ENCODE results near the gene ARL16. TPM values are rescaled to one million over a fixed set of nuclear protein-coding genes. Genes with fewer than 3 reads are reported as not detected.
A peak's percentile ranks its signal among the peaks of the same experiment; 100 is the strongest.

The ARL16 gene
- total RNA-seq, 1 donor from 2014 or later = 55.2 TPM

DNA sequence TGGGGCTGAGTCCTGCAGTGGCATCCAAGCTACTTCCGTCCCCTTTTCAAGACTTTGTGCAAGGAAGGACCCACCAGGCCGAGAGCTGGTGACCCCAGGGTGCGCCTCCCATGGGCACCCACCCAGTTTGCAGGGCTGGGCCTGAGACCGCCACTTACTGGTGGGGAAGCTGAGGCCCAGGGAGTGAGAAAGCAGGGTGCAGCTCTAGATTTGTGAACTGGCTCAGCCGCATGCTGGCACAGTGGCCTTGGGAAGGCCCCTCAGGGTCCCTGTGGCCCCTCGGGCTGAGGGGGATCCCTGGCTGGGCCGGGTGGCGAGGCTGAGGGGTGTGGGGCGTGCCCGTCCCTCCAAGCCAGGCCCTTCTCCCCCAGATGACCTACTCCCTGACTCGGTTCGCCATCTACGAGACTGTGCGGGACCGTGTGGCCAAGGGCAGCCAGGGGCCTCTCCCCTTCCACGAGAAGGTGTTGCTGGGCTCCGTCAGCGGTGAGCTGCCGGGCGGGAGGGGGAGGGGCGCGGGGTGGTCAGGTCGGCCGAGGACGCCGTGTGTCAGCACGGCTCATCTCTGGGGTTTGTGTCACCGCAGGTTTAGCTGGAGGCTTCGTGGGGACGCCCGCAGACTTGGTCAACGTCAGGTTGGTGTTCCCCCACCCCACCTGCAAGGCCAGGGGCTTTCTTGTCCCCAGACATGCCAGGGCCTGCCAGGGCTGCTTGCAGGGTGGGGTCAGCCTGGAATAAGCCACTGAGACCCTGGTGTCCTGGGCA is 31.7 kb upstream of the ARL16 start:
- H3K9me3 Mint-ChIP-seq (ENCODE audit: unreplicated experiment) = peaks cover 4% of the 10 kb centered on the region
- TF ChIP-seq CTCF (IDR thresholded peaks at IDR 0.05; ENCODE audit: partially characterized antibody, unreplicated experiment) = no peak
- no peak for DNase-seq
- no peaks in the 10 kb centered on the region for H3K36me3 Mint-ChIP-seq (ENCODE audit: unreplicated experiment)
- peaks cover 7% of the 10 kb centered on the region for H3K4me1 Mint-ChIP-seq (ENCODE audit: low read depth, unreplicated experiment)
- peak overlapping the region; percentile 52 for H3K27ac Mint-ChIP-seq (ENCODE audit: unreplicated experiment)
- H3K4me3 Mint-ChIP-seq (ENCODE audit: unreplicated experiment) = no peak overlapping the region
- H3K27me3 Mint-ChIP-seq (ENCODE audit: unreplicated experiment) = peaks cover 10% of the 10 kb centered on the region

- peaks cover 10% of the 10 kb centered on the region for H3K4me1 Mint-ChIP-seq (ENCODE audit: low read depth, unreplicated experiment)
- H3K27ac Mint-ChIP-seq (ENCODE audit: unreplicated experiment) = peak overlapping the region; percentile 98
- peak overlapping the region; percentile 64 for H3K4me3 Mint-ChIP-seq (ENCODE audit: unreplicated experiment)
- DNase-seq = no peak
- peaks cover 10% of the 10 kb centered on the region for H3K27me3 Mint-ChIP-seq (ENCODE audit: unreplicated experiment)
- H3K9me3 Mint-ChIP-seq (ENCODE audit: unreplicated experiment) = peaks cover 7% of the 10 kb centered on the region
- no peaks in the 10 kb centered on the region for H3K36me3 Mint-ChIP-seq (ENCODE audit: unreplicated experiment)
- TF ChIP-seq CTCF (IDR thresholded peaks at IDR 0.05; ENCODE audit: partially characterized antibody, unreplicated experiment) = no peak
These were observed 31.0 kb upstream of the ARL16 start for GRCh38 chr17:81714412-81715106.

- Mint-ChIP-seq H3K4me1 (ENCODE audit: low read depth, unreplicated experiment) (peaks cover 10% of the 10 kb centered on the region), H3K27ac (ENCODE audit: unreplicated experiment) (peak overlapping the region; percentile 98), H3K4me3 (ENCODE audit: unreplicated experiment) (peak overlapping the region; percentile 95), H3K36me3 (ENCODE audit: unreplicated experiment) (no peaks in the 10 kb centered on the region), H3K27me3 (ENCODE audit: unreplicated experiment) (peaks cover 10% of the 10 kb centered on the region), H3K9me3 (ENCODE audit: unreplicated experiment) (peaks cover 7% of the 10 kb centered on the region)
- no peak for TF ChIP-seq CTCF (IDR thresholded peaks at IDR 0.05; ENCODE audit: partially characterized antibody, unreplicated experiment)
- DNase-seq = peak; percentile 78
These were observed 30.2 kb upstream of the ARL16 start for GRCh38 chr17:81713556-81714411.

GRCh38 chr17:81713004-81713555 is 29.5 kb upstream of the ARL16 start:
- Mint-ChIP-seq H3K36me3 (ENCODE audit: unreplicated experiment) (no peaks in the 10 kb centered on the region), H3K4me3 (ENCODE audit: unreplicated experiment) (peak overlapping the region; percentile 95), H3K9me3 (ENCODE audit: unreplicated experiment) (peaks cover 7% of the 10 kb centered on the region), H3K27me3 (ENCODE audit: unreplicated experiment) (peaks cover 10% of the 10 kb centered on the region), H3K27ac (ENCODE audit: unreplicated experiment) (peak overlapping the region; percentile 98), H3K4me1 (ENCODE audit: low read depth, unreplicated experiment) (peaks cover 10% of the 10 kb centered on the region)
- no peak for DNase-seq
- TF ChIP-seq CTCF (IDR thresholded peaks at IDR 0.05; ENCODE audit: partially characterized antibody, unreplicated experiment) = no peak

All from glutamatergic neuron (in vitro differentiated cells).